Suprapubic skin (tissue), 3 donors: Measurements from ENCODE around the gene CBLL1.

Source experiments
- POLR2A ChIP-seq, 2 donors: fragments of 450-650 bp; IDR thresholded peaks; one replicate each; pipeline ENCODE4 v1.6.1; 2017; ENCODE audit warnings: antibody characterized with exemption in 2 of 2, mild to moderate bottlenecking in 2 of 2, moderate library complexity in 2 of 2
- TF ChIP-seq, protein P1 (sequence below), 2 donors: fragments of 200-600 bp in 1 of 2; fragments of 450-650 bp in 1 of 2; sonication (generic) in 1 of 2; IDR thresholded peaks; one replicate each; pipeline ENCODE4 v1.5.1; 2016 to 2019; ENCODE audit warnings: antibody characterized with exemption in 2 of 2, mild to moderate bottlenecking in 1 of 2, moderate library complexity in 1 of 2

DNA sequence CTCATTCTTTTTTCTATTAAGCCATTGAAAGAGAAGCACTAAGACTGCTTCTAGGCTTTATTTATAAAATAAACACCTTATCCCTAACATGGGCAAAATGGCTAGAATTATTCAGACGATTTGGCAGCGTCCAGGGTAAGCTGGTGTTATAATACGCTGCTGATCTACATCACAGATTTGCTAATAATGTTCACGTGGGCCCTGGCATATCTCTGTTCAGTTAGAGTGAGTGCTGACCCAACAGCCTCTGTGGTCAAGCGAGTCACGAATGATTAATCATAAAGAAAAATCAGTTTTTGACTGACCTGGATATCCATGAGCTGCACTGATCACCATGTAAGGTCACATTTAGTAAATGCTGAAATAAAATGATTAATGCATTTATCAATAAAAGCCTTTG, 28.4 kb upstream of the CBLL1 start:
- TF ChIP-seq, protein P1, sequence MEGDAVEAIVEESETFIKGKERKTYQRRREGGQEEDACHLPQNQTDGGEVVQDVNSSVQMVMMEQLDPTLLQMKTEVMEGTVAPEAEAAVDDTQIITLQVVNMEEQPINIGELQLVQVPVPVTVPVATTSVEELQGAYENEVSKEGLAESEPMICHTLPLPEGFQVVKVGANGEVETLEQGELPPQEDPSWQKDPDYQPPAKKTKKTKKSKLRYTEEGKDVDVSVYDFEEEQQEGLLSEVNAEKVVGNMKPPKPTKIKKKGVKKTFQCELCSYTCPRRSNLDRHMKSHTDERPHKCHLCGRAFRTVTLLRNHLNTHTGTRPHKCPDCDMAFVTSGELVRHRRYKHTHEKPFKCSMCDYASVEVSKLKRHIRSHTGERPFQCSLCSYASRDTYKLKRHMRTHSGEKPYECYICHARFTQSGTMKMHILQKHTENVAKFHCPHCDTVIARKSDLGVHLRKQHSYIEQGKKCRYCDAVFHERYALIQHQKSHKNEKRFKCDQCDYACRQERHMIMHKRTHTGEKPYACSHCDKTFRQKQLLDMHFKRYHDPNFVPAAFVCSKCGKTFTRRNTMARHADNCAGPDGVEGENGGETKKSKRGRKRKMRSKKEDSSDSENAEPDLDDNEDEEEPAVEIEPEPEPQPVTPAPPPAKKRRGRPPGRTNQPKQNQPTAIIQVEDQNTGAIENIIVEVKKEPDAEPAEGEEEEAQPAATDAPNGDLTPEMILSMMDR (IDR thresholded peaks at IDR 0.05), result no peak
- TF ChIP-seq POLR2A (IDR thresholded peaks at IDR 0.05), result no peak
